Measurements from ENCODE around the gene EPHA8.

DNA sequence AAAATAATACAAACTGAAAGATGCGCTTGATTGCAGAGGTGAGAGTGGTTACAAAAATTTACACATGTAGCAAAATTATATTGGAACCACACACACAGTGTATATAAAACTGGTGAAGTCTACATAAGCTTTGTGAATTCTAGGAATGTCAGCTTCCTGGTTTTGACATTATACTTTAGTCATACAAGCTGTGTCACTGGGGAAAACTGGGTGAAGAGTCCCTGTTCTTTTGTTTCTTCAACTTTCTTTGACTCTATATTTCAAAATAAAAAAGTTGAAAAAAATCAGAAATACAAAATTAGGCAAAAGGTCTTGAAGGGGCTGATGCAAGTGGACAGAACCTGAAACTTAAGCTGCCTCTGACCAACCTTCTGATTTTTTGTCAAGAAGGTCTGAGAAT lies 83.1 kb downstream of the EPHA8 start:
- no peak for TF ChIP-seq POLR2A (IDR thresholded peaks at IDR 0.05; ENCODE audit: extremely low read depth, insufficient read length)
- TF ChIP-seq, protein P1, sequence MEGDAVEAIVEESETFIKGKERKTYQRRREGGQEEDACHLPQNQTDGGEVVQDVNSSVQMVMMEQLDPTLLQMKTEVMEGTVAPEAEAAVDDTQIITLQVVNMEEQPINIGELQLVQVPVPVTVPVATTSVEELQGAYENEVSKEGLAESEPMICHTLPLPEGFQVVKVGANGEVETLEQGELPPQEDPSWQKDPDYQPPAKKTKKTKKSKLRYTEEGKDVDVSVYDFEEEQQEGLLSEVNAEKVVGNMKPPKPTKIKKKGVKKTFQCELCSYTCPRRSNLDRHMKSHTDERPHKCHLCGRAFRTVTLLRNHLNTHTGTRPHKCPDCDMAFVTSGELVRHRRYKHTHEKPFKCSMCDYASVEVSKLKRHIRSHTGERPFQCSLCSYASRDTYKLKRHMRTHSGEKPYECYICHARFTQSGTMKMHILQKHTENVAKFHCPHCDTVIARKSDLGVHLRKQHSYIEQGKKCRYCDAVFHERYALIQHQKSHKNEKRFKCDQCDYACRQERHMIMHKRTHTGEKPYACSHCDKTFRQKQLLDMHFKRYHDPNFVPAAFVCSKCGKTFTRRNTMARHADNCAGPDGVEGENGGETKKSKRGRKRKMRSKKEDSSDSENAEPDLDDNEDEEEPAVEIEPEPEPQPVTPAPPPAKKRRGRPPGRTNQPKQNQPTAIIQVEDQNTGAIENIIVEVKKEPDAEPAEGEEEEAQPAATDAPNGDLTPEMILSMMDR (IDR thresholded peaks at IDR 0.05; ENCODE audit: low read depth, low read length): no peak

Measured in NB4 (cell line).